Measurements from ENCODE around the gene AFMID.

DNA sequence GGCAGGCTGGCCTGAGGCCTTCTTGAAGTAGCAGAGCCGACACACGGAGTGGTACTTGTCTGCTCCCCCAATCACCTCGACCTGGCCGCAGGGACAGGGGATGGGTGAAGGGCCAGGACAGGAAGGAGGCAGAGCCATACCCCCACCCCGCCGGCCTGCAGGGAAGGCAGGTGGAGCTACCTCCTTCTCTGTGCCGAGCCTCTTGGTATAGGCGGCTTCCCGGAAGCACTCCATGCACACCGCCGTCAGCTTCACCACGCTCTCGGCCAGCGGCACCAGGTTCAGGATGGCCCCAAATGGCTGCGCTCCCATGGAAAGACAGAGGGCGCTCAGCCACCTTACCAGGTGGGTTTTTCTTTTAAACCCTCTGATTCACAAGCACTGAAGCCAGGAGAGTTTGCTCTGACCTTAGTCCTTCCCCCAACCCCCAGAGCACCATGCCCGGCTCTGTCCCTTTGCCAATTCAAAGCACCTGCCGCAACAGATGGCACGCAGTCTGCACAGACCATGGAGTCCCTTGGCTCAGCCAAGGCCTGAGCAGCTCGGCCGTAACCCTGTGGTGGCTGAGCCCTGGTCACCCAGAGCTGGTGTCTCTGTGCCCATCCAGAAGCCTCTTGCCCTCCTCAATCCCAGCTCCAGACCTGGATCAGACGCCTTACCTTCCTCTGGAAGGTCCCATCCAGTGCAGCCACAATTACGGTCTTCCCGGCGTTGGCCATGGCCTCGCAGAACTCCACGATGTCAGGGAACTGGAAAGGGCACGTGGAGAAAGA, 12.1 kb upstream of the AFMID start:
- no peak for TF ChIP-seq CTCF (IDR thresholded peaks at IDR 0.05)
- no peak for TF ChIP-seq POLR2A (IDR thresholded peaks at IDR 0.05)
- no peak for TF ChIP-seq POLR2AphosphoS5 (IDR thresholded peaks at IDR 0.05; ENCODE audit: insufficient read depth in 1 of 2, low read depth in 1 of 2)
